Activated T-helper 17 cell treated with anti-CD3 and anti-CD28 coated beads, Interleukin-2, amount 50 U/mL, for 72 hours (primary cell): ENCODE results near the gene HADHA. TPM values are rescaled to one million over a fixed set of nuclear protein-coding genes. Genes with fewer than 3 reads are reported as not detected.
"Not testable (repeated sequence)": the region's sequence is repeated elsewhere in the genome, so short reads cannot be mapped to it uniquely, and the experiment has no call there.

ENCODE experiments used
- ATAC-seq: fragments of 150-1000 bp; cut with Tn5 transposase; replicated peaks from 2 replicates; pipeline ENCODE4 v1.10.0; 2021; ENCODE audit warnings: mild to moderate bottlenecking, moderate library complexity
- H3K27ac Mint-ChIP-seq: one replicate; pipeline ENCODE4 v1.8.0; 2022; ENCODE audit warnings: mixed read lengths
- H3K27me3 Mint-ChIP-seq: one replicate; pipeline ENCODE4 v1.8.0; 2022; ENCODE audit warnings: mixed read lengths
- H3K36me3 Mint-ChIP-seq: one replicate; pipeline ENCODE4 v1.8.0; 2022; ENCODE audit warnings: low read depth, mild to moderate bottlenecking, mixed read lengths
- H3K4me1 Mint-ChIP-seq: one replicate; pipeline ENCODE4 v1.8.0; 2022; ENCODE audit warnings: mixed read lengths
- H3K4me3 Mint-ChIP-seq: one replicate; pipeline ENCODE4 v1.8.0; 2022; ENCODE audit warnings: mild to moderate bottlenecking, mixed read lengths
- H3K9me3 Mint-ChIP-seq: one replicate; pipeline ENCODE4 v1.8.0; 2022; ENCODE audit warnings: mixed read lengths
- total RNA-seq, 2 donors: library from RNA; stranded (reverse); gene quantifications; one replicate each; pipeline ENCODE4 v1.2.3, GENCODE V29; 2022

Gene HADHA
- total RNA-seq, result 100 to 1,000 TPM in 1 of 2 donors, 10 to 100 TPM in 1; 95.0 to 141 TPM

DNA sequence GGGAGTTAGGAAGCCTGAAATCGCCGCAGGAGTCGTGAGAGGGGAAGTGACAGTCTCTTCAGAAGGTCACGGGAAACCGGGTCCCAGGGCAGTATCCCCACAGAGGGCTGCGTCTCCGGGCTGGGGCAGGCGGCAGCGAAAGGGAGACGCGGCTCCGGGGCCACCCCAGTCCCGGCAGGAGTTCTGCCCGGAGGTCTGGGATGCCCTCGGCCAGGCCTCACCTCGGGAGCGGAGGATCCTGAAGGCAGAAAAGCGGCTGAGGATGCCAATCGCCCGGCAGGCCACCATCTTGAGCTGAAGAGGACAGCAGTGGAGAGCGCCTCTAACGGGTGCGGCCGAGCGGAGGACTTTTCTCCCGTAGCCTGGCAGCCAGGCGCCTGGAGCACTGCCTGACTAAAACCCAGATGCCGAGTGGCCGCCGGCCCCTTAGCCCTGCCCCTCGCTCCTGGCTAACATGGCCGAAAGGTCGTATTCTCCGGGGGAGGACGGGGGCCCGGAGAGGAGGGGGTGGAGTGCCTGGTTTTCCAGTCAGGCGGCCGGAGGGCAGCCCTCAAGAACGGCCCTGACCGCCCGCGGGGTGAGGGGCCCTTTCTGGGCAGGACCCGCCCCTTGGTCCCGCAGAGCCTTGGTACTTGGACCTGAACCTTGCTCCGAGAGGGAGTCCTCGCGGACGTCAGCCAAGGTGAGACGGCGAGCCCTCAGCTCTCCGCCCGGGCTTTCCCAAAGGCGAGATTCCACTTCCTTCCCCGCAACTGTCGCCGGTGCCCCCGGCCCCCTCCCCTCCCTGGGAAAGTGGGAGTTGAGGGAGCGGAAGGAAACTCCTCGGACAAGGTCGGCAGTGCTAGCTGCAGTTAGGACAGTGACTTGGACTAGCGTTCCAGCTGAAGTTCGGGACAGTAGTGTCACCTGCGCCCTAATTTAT is at the start of gene HADHA, which contains the start of gene HADHB:
TSS of gene HADHA (minus strand) at position 324 of the 922 bp plus-strand sequence. CDS start at position 288, 36 bp downstream.
TSS of gene HADHB (plus strand) at position 631 of the 922 bp plus-strand sequence. CDS start 9,316 bp downstream, outside the sequence.
- H3K4me3 Mint-ChIP-seq, result peak within 1 kb of the TSS; percentile 99
- ATAC-seq, result peak; percentile 84
- H3K4me1 Mint-ChIP-seq, result peaks cover 29% of the 10 kb centered on the region
- peak within 1 kb of the TSS; percentile 98 for H3K27ac Mint-ChIP-seq
- H3K27me3 Mint-ChIP-seq, result no peaks in the 10 kb centered on the region
- peaks cover 31% of the 10 kb centered on the region for H3K36me3 Mint-ChIP-seq
- H3K9me3 Mint-ChIP-seq, result no peaks in the 10 kb centered on the region

DNA sequence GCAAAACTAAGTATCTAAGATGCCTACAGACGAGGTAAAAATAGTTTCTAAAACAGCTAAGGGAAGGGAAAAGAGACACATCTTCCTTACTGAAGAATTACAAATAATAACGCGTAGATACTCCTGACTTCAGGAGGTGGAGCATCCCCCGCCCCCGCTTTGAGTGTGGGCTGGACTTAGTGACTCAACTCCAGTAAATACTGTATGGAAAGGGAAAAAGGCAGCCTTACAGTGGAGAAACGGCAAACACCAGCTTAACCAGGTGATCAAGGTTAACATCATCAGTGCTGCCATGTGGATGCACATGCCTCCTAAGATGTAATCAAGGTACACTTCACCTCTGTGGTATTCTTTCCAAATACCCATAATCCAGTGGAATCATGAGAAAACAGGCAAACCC is 48.2 kb upstream of the HADHA start:
- no peak overlapping the region for H3K4me3 Mint-ChIP-seq
- H3K4me1 Mint-ChIP-seq, result no peaks in the 10 kb centered on the region
- H3K27ac Mint-ChIP-seq, result no peak overlapping the region
- peaks cover 22% of the 10 kb centered on the region for H3K36me3 Mint-ChIP-seq
- no peaks in the 10 kb centered on the region for H3K27me3 Mint-ChIP-seq
- no peaks in the 10 kb centered on the region for H3K9me3 Mint-ChIP-seq
- no peak for ATAC-seq

DNA sequence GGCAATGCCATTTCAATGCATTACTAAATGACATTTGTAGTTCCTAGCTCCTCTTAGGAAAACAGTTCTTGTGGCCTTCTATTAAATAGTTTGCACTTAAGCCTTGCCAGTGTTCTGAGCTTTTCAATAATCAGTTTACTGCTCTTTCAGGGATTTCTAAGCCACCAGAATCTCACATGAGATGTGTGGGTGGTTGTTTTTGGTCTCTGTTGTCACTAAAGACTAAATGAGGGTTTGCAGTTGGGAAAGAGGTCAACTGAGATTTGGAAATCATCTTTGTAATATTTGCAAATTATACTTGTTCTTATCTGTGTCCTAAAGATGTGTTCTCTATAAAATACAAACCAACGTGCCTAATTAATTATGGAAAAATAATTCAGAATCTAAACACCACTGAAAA is 45.6 kb upstream of the HADHA start:
- no peak overlapping the region for H3K4me3 Mint-ChIP-seq
- H3K36me3 Mint-ChIP-seq, result peaks cover 45% of the 10 kb centered on the region
- H3K4me1 Mint-ChIP-seq, result no peaks in the 10 kb centered on the region
- no peaks in the 10 kb centered on the region for H3K27me3 Mint-ChIP-seq
- H3K9me3 Mint-ChIP-seq, result no peaks in the 10 kb centered on the region
- H3K27ac Mint-ChIP-seq, result no peak overlapping the region
- no peak for ATAC-seq

DNA sequence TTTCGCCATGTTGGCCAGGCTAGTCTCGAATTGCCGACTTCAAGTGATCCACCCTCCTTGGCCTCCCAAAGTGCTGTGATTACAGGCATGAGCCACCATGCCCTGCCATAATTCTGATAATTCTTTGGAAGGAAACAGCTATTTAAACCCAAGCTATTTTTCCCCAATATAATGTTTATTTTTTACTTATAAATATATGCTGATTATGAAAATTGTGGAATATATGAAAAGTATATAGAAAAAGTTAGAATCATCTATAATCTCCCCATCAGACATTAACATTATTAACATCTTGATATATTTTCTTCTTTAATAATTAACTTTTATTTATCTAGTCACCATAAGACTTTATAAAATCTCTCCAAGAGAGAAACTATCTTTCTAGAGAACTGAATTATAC is 41.5 kb upstream of the HADHA start:
- Mint-ChIP-seq H3K36me3 (peaks cover 85% of the 10 kb centered on the region), H3K4me3 (no peak overlapping the region), H3K27ac (no peak overlapping the region), H3K27me3 (no peaks in the 10 kb centered on the region), H3K4me1 (no peaks in the 10 kb centered on the region), H3K9me3 (no peaks in the 10 kb centered on the region)
- ATAC-seq, result no peak

DNA sequence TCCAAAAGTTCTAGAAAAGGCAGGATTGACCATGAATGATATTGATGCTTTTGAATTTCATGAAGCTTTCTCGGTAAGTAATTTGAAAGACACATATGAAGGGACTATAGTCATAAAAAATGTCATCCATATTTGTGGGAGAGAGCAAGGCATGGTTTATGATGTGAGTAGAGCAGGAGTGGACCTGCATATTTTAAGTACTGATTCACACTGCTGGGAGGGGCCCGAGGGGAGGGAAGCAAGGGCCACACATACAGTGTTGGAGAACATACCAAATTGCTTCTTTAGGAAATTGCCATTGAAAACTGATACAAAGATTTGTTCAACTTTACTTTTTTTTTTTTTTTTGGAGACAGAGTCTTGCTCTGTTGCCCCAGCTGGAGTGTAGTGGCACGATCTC is 39.7 kb upstream of the HADHA start:
- Mint-ChIP-seq H3K36me3 (peaks cover 91% of the 10 kb centered on the region), H3K27me3 (no peaks in the 10 kb centered on the region), H3K4me3 (no peak overlapping the region), H3K27ac (no peak overlapping the region), H3K9me3 (no peaks in the 10 kb centered on the region), H3K4me1 (no peaks in the 10 kb centered on the region)
- no peak for ATAC-seq

DNA sequence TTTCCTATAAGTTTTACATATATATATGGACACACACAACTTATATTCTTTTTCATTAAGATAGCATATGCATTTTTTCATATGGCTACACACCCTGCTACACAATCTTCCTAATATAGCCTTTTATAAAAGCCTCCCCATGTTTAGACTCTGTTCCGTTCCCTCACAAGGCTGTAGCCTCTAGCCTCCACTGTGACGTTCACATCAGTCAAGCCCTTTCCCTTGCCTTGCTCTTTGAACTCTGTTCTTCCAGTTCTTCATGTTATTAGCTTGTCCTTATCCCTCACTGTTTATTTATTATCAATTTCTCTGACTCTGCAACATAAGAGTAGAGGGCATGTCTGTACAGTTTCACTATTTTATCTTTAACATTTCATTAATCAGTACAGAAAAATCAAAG is 39.2 kb upstream of the HADHA start:
- Mint-ChIP-seq H3K36me3 (peaks cover 96% of the 10 kb centered on the region), H3K4me1 (no peaks in the 10 kb centered on the region), H3K27ac (peak overlapping the region; percentile 10), H3K9me3 (no peaks in the 10 kb centered on the region), H3K27me3 (no peaks in the 10 kb centered on the region), H3K4me3 (no peak overlapping the region)
- no peak for ATAC-seq

DNA sequence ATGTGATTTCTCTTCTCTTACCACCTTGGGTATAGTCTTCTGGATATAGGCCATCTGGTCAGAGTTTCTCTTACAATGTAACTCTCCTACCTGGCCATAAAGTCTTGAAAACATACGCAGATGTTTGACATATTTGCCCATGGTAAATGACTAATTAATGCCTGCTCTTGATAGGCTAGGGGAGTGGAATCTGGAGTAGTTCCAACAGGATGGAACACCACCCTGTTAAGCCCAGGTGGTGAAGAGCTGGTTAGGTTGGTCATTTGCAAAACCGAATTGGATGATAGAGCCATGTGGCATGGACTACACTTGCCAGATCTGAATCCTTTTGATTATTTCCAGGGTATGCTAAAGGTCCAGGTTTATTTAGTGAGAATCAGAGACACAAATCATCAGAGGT is 36.8 kb upstream of the HADHA start:
- Mint-ChIP-seq H3K27ac (no peak overlapping the region), H3K4me3 (no peak overlapping the region), H3K9me3 (no peaks in the 10 kb centered on the region), H3K27me3 (no peaks in the 10 kb centered on the region), H3K36me3 (peaks cover 94% of the 10 kb centered on the region), H3K4me1 (no peaks in the 10 kb centered on the region)
- ATAC-seq, result no peak

DNA sequence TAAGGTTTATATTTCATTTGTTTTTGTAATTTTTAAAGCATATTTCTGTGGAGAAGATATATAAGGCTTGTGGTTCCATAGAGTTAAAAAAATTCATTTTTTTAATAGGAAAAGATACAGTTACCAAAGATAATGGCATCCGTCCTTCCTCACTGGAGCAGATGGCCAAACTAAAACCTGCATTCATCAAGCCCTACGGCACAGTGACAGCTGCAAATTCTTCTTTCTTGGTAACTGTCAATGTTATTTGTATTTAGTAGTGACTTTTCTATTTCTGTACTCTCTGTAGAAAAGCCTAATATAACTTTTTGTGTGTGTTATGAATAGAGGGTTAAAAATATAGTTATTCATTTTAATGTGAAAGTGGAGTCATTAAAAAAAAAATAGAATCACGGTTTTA is 35.5 kb upstream of the HADHA start:
- Mint-ChIP-seq H3K27me3 (no peaks in the 10 kb centered on the region), H3K9me3 (no peaks in the 10 kb centered on the region), H3K36me3 (peaks cover 98% of the 10 kb centered on the region), H3K27ac (no peak overlapping the region), H3K4me3 (no peak overlapping the region), H3K4me1 (no peaks in the 10 kb centered on the region)
- ATAC-seq, result no peak

DNA sequence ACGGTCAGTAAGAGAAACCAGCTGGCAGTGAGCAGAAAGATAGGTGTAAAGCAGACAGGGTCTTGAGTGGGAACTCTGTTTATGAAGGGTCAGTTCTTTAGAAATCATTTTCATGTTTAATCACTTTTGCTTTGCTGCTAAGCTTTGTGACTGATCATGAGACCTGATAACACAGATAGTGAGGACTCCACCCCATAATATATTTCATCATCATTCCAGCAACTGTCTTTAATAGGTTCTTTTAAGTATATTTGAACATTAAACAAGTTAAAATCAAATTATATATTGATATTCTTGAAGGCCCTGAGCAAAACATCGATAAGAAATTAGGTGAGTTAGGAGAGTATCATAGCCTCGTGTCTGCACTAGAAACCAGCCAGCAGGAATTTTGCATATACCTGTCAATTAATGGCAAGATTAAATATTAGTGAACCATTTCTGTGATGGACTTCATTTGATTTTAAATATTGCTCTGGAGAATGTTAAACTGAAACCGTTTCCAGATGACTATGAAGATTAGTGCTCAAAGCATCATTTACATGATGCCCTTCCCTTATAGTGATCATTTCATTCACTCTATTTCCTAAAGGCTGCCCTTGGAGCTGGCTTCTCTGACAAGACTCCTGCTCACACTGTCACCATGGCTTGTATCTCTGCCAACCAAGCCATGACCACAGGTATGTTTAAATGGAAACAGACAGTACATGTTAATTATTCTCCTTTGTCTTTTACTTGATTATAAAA is 32.2 kb upstream of the HADHA start:
- Mint-ChIP-seq H3K4me3 (no peak overlapping the region), H3K36me3 (peaks cover 94% of the 10 kb centered on the region)

DNA sequence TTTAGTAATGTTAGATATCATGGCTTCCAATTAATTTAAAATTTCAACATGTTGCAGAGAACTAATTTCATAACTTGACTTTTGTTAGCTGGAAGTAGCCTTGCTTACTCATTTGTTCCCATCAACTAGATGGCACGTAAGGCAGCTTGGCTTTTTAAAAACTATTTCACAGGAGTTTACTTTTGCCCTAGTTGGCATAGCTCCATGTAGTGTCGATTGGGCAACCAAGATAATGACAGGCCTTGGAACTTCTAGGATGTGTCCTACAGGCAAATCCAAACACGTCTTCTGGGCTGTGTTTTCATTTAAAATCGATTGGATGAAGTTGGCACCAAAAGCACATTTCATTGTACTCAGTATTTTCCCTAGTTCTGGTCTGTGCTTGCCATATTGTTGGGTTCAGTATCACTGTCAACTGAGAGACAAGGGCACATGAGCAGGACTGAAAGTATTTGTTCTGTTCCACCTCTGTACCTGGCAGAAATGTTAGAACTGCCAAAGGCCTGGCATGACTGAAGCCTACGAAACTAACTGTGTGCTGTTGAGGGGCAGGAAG is 29.7 kb upstream of the HADHA start:
- ATAC-seq, result no peak
- peaks cover 79% of the 10 kb centered on the region for H3K36me3 Mint-ChIP-seq
- H3K4me1 Mint-ChIP-seq, result peaks cover 11% of the 10 kb centered on the region
- no peaks in the 10 kb centered on the region for H3K9me3 Mint-ChIP-seq
- H3K4me3 Mint-ChIP-seq, result no peak overlapping the region
- no peaks in the 10 kb centered on the region for H3K27me3 Mint-ChIP-seq
- no peak overlapping the region for H3K27ac Mint-ChIP-seq

More for the DNA sequence above, 32.2 kb upstream of the HADHA start:
- H3K4me1 Mint-ChIP-seq, result no peaks in the 10 kb centered on the region
- H3K27ac Mint-ChIP-seq, result no peak overlapping the region
- ATAC-seq, result no peak
- H3K27me3 Mint-ChIP-seq, result no peaks in the 10 kb centered on the region
- H3K9me3 Mint-ChIP-seq, result no peaks in the 10 kb centered on the region

DNA sequence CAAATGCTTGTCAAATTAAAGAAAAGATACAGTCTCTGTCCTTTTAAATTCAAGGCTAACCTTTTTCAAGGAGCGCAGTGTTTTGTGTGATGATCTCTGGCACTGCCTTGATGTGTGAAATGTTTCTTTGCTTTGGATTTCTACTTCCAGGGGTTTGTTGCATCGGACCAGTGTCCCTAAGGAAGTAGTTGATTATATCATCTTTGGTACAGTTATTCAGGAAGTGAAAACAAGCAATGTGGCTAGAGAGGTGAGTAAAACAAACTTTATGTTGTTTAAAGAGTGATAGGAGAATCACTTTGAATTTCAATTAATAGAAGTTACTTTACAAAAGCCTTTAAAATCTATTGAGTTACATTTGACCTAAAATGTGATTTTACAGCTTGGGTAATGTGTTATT is 29.1 kb upstream of the HADHA start:
- ATAC-seq, result no peak
- Mint-ChIP-seq H3K36me3 (peaks cover 75% of the 10 kb centered on the region), H3K27me3 (no peaks in the 10 kb centered on the region), H3K27ac (no peak overlapping the region), H3K4me1 (peaks cover 11% of the 10 kb centered on the region), H3K9me3 (no peaks in the 10 kb centered on the region), H3K4me3 (no peak overlapping the region)

DNA sequence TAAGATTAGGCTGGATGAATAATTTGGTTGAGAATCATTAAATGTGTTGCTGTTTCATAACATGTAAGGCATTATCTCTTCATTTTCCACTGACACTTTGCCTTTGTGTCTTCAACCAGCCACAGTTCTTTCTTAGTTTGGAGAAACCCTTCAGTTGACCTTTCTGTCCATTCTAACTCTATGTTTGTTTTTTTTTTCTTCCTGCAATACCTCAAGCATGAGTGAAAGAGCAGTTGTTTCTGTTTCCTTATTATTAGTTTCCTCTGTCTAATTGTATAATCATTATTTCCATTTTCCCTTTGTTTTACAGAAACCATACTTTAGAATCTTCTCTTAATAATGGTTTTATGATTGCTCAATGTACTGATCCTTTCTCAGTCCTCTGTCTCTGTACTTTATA is 25.9 kb upstream of the HADHA start:
- Mint-ChIP-seq H3K27ac (no peak overlapping the region), H3K4me1 (peaks cover 11% of the 10 kb centered on the region), H3K4me3 (no peak overlapping the region), H3K27me3 (no peaks in the 10 kb centered on the region), H3K9me3 (no peaks in the 10 kb centered on the region), H3K36me3 (peaks cover 64% of the 10 kb centered on the region)
- no peak for ATAC-seq

DNA sequence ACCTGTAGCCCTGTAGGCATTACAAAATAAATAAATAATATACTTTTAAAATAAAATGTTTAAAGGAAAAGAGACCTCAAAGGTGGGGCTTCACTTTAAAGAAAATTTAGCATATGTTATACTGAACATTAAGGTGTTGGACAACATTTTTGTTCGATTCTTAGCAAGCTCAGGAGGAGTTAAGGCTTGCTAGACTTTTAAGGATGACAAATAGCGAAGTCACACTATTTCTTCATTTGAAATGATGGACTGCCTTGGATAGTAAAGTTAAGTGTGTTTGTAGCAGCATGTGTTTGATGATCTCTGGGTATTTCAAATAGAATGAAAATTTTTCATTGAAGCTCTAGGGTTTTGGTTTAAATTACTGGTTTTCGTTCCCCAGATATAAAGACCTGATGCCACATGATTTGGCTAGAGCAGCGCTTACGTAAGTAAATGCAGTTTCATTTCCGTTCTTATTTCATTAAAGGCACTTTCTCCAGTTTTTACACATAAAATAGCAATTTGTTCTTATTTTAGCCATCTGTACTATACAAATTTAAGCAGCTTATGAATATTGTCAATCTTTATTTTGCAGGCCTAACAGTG is 25.2 kb upstream of the HADHA start:
- Mint-ChIP-seq H3K4me1 (peaks cover 11% of the 10 kb centered on the region), H3K27me3 (no peaks in the 10 kb centered on the region), H3K36me3 (peaks cover 64% of the 10 kb centered on the region), H3K27ac (peak overlapping the region; percentile 49), H3K4me3 (no peak overlapping the region), H3K9me3 (no peaks in the 10 kb centered on the region)
- no peak for ATAC-seq

DNA sequence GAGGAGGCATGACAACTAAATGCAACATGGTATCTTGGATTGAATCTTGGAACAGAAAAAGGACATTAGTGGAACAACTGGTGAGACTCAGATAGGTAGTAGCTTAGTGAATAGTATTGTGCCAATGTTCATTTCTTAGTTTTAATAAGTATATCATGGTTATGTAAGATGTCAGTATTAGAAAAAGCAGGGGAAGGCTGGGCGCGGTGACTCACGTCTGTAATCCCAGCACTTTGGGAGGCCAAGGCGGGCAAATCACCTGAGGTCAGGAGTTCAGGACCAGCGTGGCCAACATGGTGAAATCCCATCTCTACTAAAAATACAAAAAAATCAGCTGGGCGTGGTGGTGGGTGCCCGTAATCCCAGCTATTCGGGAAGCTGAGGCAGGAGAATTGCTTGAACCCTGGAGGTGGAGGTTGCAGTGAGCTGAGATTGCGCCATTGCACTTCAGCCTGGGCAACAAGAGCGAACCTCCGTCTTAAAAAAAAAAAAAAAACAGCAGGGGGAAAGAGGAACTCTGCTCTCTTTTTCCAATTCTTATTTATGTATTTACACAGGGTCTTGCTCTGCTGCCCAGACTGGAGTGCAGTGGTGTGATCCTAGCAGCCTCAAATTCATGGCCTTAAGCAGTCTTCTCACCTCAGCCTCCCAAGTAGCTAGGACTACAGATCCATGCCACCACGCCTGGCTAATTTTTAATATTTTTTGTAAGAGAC is 24.4 kb upstream of the HADHA start:
- not testable (repeated sequence) for H3K4me3 Mint-ChIP-seq, ATAC-seq, H3K27ac Mint-ChIP-seq, H3K9me3 Mint-ChIP-seq, H3K27me3 Mint-ChIP-seq
- Mint-ChIP-seq H3K4me1 (peaks cover 11% of the 10 kb centered on the region), H3K36me3 (peaks cover 65% of the 10 kb centered on the region)
